HepG2 (cell line): ENCODE data around the gene SYPL2. TPM values are rescaled to one million over a fixed set of nuclear protein-coding genes. Genes with fewer than 3 reads are reported as not detected.
A peak's percentile ranks its signal among the peaks of the same experiment; 100 is the strongest.

Source experiments
- ELF1 ChIP-seq: sonication (generic); formaldehyde crosslinking; IDR thresholded peaks from 2 replicates; pipeline ENCODE4 v1.4.0; 2020; ENCODE audit warnings: missing genetic modification reagents
- GMEB1 ChIP-seq: sonication (generic); formaldehyde crosslinking; IDR thresholded peaks from 2 replicates; pipeline ENCODE4 v1.5.1; 2020; ENCODE audit warnings: missing genetic modification reagents, mild to moderate bottlenecking, borderline replicate concordance
- HNRNPK ChIP-seq: fragments of 200-400 bp; formaldehyde crosslinking; IDR thresholded peaks from 2 replicates; pipeline ENCODE4 v1.6.1; 2018; ENCODE audit warnings: low read length, low read depth, moderate library complexity, mild to moderate bottlenecking; ENCODE audit not compliant: poor library complexity, severe bottlenecking
- MAZ ChIP-seq, 2 experiments: sonication (generic) in 1 of 2; formaldehyde crosslinking in 1 of 2; IDR thresholded peaks; 2 replicates each; pipeline versions ENCODE4 v1.5.0 to v1.6.1; 2012 to 2020; ENCODE audit warnings: low read depth in 2 of 2, mild to moderate bottlenecking in 2 of 2, borderline replicate concordance in 1 of 2, improper control_type of control experiment in 1 of 2, low read length in 1 of 2, missing genetic modification reagents in 1 of 2, moderate library complexity in 1 of 2
- MED1 ChIP-seq: sonication (generic); formaldehyde crosslinking; IDR thresholded peaks from 2 replicates; pipeline ENCODE4 v1.4.0; 2020; ENCODE audit warnings: missing genetic modification reagents
- NFKBIZ ChIP-seq: IDR thresholded peaks from 2 replicates; pipeline ENCODE4 v1.6.1; 2018; ENCODE audit warnings: missing genetic modification reagents, missing compliant biosample characterization
- POGK ChIP-seq: sonication (generic); formaldehyde crosslinking; conservative IDR thresholded peaks from 2 replicates; pipeline ENCODE4 v1.8.0; 2022; ENCODE audit warnings: mild to moderate bottlenecking, moderate library complexity, missing genetic modification reagents
- SALL1 ChIP-seq: sonication (generic); formaldehyde crosslinking; IDR thresholded peaks from 2 replicates; pipeline ENCODE4 v1.8.0; 2022; ENCODE audit warnings: mild to moderate bottlenecking, missing genetic modification reagents
- STAG1 ChIP-seq: sonication (generic); formaldehyde crosslinking; IDR thresholded peaks from 2 replicates; pipeline ENCODE4 v1.4.0; 2020; ENCODE audit warnings: missing genetic modification reagents
- TARDBP ChIP-seq: sonication (generic); formaldehyde crosslinking; IDR thresholded peaks from 2 replicates; pipeline ENCODE4 v1.8.0; 2022; ENCODE audit warnings: mild to moderate bottlenecking, missing genetic modification reagents
- ZBTB26 ChIP-seq: IDR thresholded peaks from 2 replicates; pipeline ENCODE4 v1.6.1; 2016; ENCODE audit warnings: missing compliant biosample characterization, missing genetic modification reagents, borderline replicate concordance
- ZNF205 ChIP-seq: IDR thresholded peaks from 2 replicates; pipeline ENCODE4 v1.6.1; 2018; ENCODE audit warnings: missing biosample characterization, missing genetic modification reagents
- ZNF253 ChIP-seq: sonication (generic); formaldehyde crosslinking; IDR thresholded peaks from 2 replicates; pipeline ENCODE4 v1.8.0; 2022; ENCODE audit warnings: mild to moderate bottlenecking, missing genetic modification reagents, borderline replicate concordance
- ZNF350 ChIP-seq: sonication (generic); formaldehyde crosslinking; IDR thresholded peaks from 2 replicates; pipeline ENCODE4 v1.4.0; 2020; ENCODE audit warnings: mild to moderate bottlenecking, low read depth, missing genetic modification reagents, borderline replicate concordance
- ZNF574 ChIP-seq: sonication (generic); formaldehyde crosslinking; IDR thresholded peaks from 2 replicates; pipeline ENCODE4 v1.4.0; 2020; ENCODE audit warnings: missing genetic modification reagents
- ZSCAN9 ChIP-seq: IDR thresholded peaks from 2 replicates; pipeline ENCODE4 v1.6.1; 2016; ENCODE audit warnings: borderline replicate concordance
- polyA plus RNA-seq, 8 experiments: library from polyadenylated mRNA; depleted of rRNA in 3 of 8; stranded (reverse) in 7 of 8; unstranded in 1 of 8; fragments of >200 nt; fragmentation: Illumina TruSeq in 4 of 8; extraction: Trizol in 4 of 8; gene quantifications; 2 replicates each; pipeline versions ENCODE4 v1.2.1 to v1.2.3, GENCODE V29; 2011 to 2016; ENCODE audit warnings: low read depth in 4 of 8, missing spikeins in 1 of 8, mixed read lengths in 1 of 8; ENCODE audit not compliant: insufficient read depth in 1 of 8
- total RNA-seq, 5 experiments: library from RNA; depleted of rRNA; stranded (reverse); fragments of >200 nt; fragmentation: Illumina TruSeq; extraction: Trizol; gene quantifications; 2 replicates each; pipeline ENCODE4 v1.2.3, GENCODE V29; 2016; ENCODE audit warnings: low read depth in 1 of 5

SYPL2 gene
- total and polyA plus RNA-seq, 2 of the 13 experiments (the other 11 are each of a cell fraction or from before 2014, with no cell fraction given): 0.17 to 0.24 TPM

GRCh38 chr1:109493805-109494539 lies 27.6 kb downstream of the SYPL2 start, which contains the start of gene CYB561D1 (continued):
- TF ChIP-seq MAZ (IDR thresholded peaks at IDR 0.05; ENCODE audit: borderline replicate concordance, low read depth, low read length) (peak; percentile 90; the same call in 1 of the 2 replicates), MAZ (CRISPR knock-in tag; IDR thresholded peaks at IDR 0.05; ENCODE audit: low read depth) (peak; percentile 73), ELF1 (CRISPR knock-in tag) (peak; percentile 99), ZBTB26 (CRISPR knock-in tag) (peak; percentile 82; the same call in 1 of the 2 replicates), TARDBP (CRISPR knock-in tag) (peak; percentile 87; the same call in 1 of the 2 replicates), STAG1 (CRISPR knock-in tag) (peak; percentile 50), ZSCAN9 (CRISPR knock-in tag) (peak; percentile 68; the same call in 1 of the 2 replicates), MED1 (CRISPR knock-in tag) (0 out of 2 replicates have a peak, but pooled peaks have one; percentile 47), SALL1 (CRISPR knock-in tag) (peak; percentile 85), HNRNPK (peak; percentile 58), ZNF205 (CRISPR knock-in tag) (peak; percentile 53; the same call in 1 of the 2 replicates), POGK (CRISPR knock-in tag) (peak; percentile 62; the same call in 1 of the 2 replicates), ZNF574 (peak; percentile 99), GMEB1 (peak; percentile 88), ZNF350 (peak; percentile 81; the same call in 1 of the 2 replicates), NFKBIZ (CRISPR knock-in tag) (peak; percentile 64; the same call in 1 of the 2 replicates), ZNF253 (CRISPR knock-in tag) (no peak)
